Measurements from ENCODE around the gene PPP1R2.

Gene PPP1R2

DNA sequence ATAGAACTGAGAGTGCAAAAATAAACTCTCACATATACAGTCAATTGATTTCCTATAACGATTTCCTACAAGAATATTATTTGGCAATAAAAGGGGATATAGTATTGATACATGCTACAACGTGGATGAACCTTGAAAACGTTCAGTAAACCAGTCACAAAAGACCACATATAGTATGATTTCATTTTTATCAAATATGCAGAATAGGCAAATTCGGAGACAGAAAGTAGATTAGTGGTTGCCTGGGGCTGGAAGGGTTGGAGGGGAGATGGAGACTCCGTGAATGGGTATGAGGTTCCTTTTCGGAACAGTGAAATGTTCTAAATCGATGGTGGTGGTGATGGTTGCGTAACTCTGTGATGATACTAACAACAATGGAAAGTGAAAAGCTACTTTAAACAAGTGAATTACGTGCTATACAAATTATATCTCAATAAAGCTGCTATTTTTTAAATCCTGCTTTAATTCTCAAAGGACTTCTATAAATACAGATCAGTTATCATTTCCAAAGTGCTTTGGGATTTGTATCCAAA lies 34.6 kb upstream of the PPP1R2 start:
- DNase-seq (ENCODE audit: low spot score), result no peak
- CTCF ChIA-PET, result no interaction called here
- TF ChIP-seq, protein P1, sequence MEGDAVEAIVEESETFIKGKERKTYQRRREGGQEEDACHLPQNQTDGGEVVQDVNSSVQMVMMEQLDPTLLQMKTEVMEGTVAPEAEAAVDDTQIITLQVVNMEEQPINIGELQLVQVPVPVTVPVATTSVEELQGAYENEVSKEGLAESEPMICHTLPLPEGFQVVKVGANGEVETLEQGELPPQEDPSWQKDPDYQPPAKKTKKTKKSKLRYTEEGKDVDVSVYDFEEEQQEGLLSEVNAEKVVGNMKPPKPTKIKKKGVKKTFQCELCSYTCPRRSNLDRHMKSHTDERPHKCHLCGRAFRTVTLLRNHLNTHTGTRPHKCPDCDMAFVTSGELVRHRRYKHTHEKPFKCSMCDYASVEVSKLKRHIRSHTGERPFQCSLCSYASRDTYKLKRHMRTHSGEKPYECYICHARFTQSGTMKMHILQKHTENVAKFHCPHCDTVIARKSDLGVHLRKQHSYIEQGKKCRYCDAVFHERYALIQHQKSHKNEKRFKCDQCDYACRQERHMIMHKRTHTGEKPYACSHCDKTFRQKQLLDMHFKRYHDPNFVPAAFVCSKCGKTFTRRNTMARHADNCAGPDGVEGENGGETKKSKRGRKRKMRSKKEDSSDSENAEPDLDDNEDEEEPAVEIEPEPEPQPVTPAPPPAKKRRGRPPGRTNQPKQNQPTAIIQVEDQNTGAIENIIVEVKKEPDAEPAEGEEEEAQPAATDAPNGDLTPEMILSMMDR (conservative IDR thresholded peaks at IDR 0.05; ENCODE audit: low read depth), result no peak
- no peak overlapping the region for H3K27ac ChIP-seq
- POLR2A ChIA-PET (ENCODE audit: low non-redundant PET), result no interaction called here

DNA sequence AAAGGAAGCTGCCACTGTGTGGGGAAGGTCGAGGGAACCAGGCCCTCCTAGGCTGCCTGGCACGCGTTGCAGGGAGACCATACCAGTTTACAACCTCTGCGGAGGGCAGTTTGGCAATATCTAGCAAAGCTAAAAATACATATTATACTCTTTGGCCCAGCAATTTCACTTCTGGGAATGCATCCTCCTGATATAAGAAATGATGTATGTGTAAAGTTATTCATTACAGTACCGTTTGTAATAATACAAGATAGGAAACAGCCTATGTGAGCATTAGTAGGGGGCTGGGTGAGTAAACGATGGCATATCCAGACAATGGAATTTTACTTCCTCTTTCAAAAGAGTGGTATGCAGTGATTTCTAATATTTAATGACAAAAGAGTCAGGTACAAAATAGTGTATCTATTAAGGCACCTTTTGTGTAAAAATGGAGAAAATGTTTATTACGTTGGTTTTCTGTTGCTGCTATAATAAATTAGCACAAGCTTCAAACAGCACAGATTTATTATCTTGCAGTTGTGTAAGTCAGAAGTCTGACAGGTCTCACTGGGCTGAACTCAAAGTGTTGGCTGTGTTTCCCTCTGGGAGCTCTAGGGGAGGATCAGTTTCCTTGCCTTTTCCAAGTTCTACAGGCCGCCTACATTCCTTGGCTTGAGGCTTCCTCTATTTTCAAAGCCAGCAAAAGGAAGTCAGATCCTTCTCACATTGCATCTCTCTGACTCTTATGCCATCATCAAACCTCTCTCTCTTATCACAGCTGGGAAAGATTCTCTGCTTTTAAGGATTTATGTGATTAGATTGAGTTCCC lies 31.6 kb upstream of the PPP1R2 start:
- no peak for DNase-seq (ENCODE audit: low spot score)
- ChIA-PET CTCF (no interaction called here), POLR2A (ENCODE audit: low non-redundant PET) (no interaction called here)
- H3K27ac ChIP-seq, result no peak overlapping the region
- TF ChIP-seq, protein P1 (conservative IDR thresholded peaks at IDR 0.05; ENCODE audit: low read depth), result no peak

DNA sequence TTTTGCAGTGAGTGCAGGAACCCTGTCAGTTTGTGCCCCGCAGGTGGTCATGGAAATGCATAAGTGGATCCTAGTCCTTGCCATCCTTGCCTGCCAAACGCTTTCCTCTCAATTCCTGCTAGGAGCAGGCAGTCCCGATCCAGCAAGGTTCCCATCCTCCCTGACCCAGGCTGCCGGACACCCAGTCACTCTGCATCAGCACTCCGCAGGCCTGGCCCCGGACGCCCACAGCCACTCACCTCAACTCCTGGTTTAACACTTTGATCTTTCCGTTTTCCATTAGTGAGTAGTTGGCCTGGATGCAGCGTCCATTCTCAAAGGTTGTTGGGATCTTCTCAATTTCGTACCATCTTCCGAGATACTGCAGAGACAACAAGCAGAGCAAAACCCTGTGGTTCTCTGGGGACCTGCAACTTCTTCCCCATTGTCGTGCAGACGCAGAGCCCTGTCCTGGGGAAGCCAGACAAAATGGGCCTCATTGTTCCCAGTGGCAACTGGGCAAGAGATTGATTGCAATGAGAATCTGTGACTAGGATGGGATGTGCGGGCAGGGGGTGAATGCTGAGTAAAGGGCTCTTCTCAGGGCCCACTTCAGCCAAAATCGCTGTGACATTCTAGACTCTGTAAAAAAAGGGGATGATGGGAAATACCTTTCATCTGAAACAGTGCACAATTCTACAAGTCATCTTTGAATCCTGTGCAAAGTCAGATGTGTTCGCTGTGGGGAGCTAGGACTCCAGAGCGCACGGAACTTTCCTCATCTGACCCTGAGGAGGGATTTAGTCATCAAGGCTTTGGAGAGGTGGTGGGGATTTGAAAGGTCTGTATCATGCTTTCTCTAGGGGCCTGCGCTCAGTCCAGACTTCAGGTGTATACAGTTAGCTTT lies 30.7 kb upstream of the PPP1R2 start:
- H3K27ac ChIP-seq, result no peak overlapping the region
- TF ChIP-seq, protein P1 (conservative IDR thresholded peaks at IDR 0.05; ENCODE audit: low read depth), result no peak
- POLR2A ChIA-PET (ENCODE audit: low non-redundant PET), result no interaction called here
- CTCF ChIA-PET, result no interaction called here
- DNase-seq (ENCODE audit: low spot score), result no peak

DNA sequence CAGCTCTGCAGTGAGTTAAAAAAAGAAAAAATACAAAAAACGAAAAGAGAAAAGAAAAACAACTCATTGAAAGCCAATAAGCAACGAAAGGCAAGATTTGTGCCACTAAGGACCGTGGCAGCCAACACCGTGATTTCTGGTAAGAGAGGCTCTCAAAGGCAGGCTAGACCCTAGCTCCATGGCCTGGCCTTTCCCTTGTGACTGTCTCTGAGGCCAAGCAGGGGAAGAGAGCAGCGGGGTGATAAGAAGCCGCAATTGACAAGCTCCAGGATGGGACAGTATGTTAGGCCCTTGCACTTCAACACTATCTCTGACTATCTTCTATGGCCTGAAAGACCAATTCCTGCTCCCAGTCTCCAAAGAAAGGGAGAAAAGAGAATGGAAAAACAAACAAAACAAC lies 28.2 kb upstream of the PPP1R2 start:
- CTCF ChIA-PET, result no interaction called here
- POLR2A ChIA-PET (ENCODE audit: low non-redundant PET), result no interaction called here
- TF ChIP-seq, protein P1 (conservative IDR thresholded peaks at IDR 0.05; ENCODE audit: low read depth), result no peak
- H3K27ac ChIP-seq, result no peak overlapping the region
- DNase-seq (ENCODE audit: low spot score), result no peak

DNA sequence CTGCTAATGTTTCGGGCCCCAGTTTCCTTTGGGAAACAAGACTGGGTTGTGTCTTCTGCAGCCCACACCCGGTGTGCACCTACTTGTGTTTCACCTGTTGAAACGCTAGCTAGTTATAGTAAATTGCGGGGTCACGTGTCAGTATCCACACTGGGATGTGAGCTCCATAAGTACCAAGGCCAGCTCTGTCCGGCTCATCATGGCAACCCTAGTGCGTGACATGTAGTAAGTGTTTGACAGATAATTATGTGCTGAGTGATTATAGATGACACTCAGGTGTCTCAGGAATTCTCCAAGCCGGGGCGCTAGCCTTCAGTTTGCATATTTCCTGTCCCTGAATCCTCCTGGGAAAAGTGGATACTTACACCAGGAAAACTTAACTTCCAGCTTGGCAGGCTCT lies 27.8 kb upstream of the PPP1R2 start:
- DNase-seq (ENCODE audit: low spot score), result no peak
- ChIA-PET POLR2A (ENCODE audit: low non-redundant PET) (no interaction called here), CTCF (interaction anchor here (0.6 kb wide), 1 partner anchor 340 kb away, joined by 4 read pairs; no protein-coding TSS in a partner anchor)
- TF ChIP-seq, protein P1 (conservative IDR thresholded peaks at IDR 0.05; ENCODE audit: low read depth), result no peak
- no peak overlapping the region for H3K27ac ChIP-seq

DNA sequence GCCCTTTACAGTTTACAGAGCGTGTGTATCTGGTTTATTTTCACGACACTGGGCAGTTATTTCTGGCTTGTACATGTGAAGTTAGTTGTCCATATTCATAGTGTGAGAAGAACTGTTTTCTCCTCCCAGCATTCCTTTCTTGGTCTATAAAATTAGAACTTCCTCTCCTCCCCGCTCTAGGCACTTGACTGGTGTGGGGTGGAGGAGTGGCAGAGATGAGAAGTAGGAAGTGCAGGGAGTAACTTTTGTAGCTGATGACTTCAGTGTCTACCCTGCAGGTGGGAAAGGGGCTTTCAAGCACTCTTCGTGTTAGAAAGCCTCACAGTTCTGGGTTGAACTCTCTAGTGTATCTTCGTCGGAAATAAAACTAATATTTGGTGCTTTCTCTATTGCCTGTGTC lies 27.2 kb upstream of the PPP1R2 start:
- ChIA-PET CTCF (interaction anchor here (0.6 kb wide), 2 partner anchors 341 to 679 kb away, joined by 3 to 4 read pairs; no protein-coding TSS in a partner anchor), POLR2A (ENCODE audit: low non-redundant PET) (no interaction called here)
- TF ChIP-seq, protein P1 (conservative IDR thresholded peaks at IDR 0.05; ENCODE audit: low read depth), result no peak
- no peak for DNase-seq (ENCODE audit: low spot score)
- no peak overlapping the region for H3K27ac ChIP-seq

Measured in RWPE1 (cell line).